GM19452 (cell line): ENCODE results near the gene PCDHGA1.
"Not testable (repeated sequence)": the region's sequence is repeated elsewhere in the genome, so short reads cannot be mapped to it uniquely, and the experiment has no call there.

Experiments
- ATAC-seq: cut with Tn5 transposase; IDR thresholded peaks from one replicate; pipeline ENCODE4 v1.9.1; 2021; ENCODE audit not compliant: unreplicated experiment

Gene PCDHGA1

DNA sequence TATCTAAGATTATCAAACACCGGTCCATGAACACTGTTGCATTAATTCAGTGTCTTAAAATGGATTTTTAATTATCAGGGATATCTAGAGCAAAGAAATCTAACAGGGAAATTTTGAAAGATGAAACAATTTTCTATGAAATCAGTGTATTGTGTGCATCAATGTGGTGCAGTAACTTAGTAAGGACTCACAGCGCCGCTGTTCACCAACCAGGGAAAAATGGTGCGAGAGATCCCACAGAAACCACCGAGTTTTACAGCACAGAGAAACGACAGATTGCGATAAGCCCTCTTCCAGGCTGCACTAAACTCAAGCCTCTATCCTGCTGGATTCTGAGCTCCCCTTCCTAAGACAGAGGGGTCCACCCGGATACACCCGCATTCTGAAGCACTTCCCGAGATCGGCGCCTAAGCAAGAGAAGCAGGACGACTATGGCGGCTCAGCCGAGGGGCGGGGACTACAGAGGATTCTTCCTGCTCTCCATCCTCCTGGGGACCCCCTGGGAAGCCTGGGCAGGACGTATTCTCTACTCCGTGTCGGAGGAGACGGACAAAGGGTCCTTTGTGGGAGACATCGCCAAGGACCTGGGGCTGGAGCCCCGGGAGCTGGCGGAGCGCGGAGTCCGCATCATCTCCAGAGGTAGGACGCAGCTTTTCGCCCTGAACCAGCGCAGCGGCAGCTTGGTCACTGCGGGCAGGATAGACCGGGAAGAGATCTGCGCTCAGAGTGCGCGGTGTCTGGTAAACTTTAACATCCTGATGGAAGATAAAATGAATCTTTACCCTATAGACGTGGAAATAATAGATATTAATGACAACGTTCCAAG is 52.4 kb downstream of the PCDHGA1 start, which contains the start of gene PCDHGA7:
Gene PCDHGA7 (plus strand): TSS at position 274 of the 826 bp plus-strand sequence. CDS start 158 bp downstream, at position 432.
- ATAC-seq = no peak

- ATAC-seq = no peak
Observed at GRCh38 chr5:141383345-141383744, 53.0 kb downstream of the PCDHGA1 start.

- ATAC-seq = no peak
Observed at GRCh38 chr5:141384471-141385267, 54.4 kb downstream of the PCDHGA1 start.

GRCh38 chr5:141387557-141388311 is 57.4 kb downstream of the PCDHGA1 start, which contains the start of gene PCDHGB4:
PCDHGB4 (plus strand) TSS chr5:141387698; CDS start chr5:141387885, 187 bp downstream.
- ATAC-seq = not testable (repeated sequence)

- ATAC-seq = no peak
Observed at GRCh38 chr5:141388661-141389060, 58.3 kb downstream of the PCDHGA1 start.

GRCh38 chr5:141389153-141390042 is 59.1 kb downstream of the PCDHGA1 start:
- ATAC-seq = no peak

GRCh38 chr5:141392429-141393198 is 62.3 kb downstream of the PCDHGA1 start, which contains the start of gene PCDHGA8:
PCDHGA8 (plus strand) TSS chr5:141392633; CDS start chr5:141392814, 181 bp downstream.
- no peak for ATAC-seq

DNA sequence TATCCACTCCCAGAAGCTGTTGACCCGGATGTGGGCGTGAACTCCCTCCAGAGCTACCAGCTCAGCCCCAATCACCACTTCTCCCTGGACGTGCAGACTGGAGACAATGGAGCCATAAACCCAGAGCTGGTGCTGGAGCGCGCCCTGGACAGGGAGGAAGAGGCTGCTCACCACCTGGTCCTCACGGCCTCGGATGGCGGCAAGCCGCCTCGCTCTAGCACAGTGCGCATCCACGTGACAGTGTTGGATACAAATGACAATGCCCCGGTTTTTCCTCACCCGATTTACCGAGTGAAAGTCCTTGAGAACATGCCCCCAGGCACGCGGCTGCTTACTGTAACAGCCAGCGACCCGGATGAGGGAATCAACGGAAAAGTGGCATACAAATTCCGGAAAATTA is 63.0 kb downstream of the PCDHGA1 start:
- no peak for ATAC-seq

DNA sequence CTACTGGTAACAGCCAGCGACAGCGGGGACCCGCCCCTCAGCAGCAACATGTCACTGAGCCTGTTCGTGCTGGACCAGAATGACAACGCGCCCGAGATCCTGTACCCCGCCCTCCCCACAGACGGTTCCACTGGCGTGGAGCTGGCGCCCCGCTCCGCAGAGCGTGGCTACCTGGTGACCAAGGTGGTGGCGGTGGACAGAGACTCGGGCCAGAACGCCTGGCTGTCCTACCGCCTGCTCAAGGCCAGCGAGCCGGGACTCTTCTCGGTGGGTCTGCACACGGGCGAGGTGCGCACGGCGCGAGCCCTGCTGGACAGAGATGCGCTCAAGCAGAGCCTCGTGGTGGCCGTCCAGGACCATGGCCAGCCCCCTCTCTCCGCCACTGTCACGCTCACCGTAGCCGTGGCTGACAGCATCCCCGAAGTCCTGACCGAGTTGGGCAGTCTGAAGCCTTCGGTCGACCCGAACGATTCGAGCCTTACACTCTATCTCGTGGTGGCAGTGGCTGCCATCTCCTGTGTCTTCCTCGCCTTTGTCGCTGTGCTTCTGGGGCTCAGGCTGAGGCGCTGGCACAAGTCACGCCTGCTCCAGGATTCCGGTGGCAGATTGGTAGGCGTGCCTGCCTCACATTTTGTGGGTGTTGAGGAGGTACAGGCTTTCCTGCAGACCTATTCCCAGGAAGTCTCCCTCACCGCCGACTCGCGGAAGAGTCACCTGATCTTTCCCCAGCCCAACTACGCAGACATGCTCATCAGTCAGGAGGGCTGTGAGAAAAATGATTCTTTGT is 64.3 kb downstream of the PCDHGA1 start:
- not testable (repeated sequence) for ATAC-seq

- ATAC-seq = peak; percentile 83
Observed at GRCh38 chr5:141397756-141398551, 67.6 kb downstream of the PCDHGA1 start, which contains the start of gene PCDHGB5. PCDHGB5 (plus strand) TSS chr5:141397947; CDS start chr5:141398128, 181 bp downstream.

DNA sequence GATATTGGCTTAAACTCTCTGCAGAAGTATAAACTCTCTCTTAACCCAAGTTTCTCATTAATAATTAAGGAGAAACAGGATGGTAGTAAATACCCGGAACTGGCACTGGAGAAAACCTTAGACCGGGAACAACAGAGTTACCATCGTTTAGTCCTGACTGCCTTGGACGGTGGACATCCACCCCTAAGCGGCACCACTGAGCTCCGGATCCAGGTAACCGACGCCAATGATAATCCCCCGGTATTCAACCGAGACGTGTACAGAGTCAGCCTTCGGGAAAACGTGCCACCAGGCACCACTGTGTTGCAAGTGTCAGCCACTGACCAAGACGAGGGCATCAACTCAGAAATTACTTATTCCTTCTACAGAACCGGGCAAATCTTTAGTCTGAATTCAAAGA is 68.3 kb downstream of the PCDHGA1 start:
- no peak for ATAC-seq

DNA sequence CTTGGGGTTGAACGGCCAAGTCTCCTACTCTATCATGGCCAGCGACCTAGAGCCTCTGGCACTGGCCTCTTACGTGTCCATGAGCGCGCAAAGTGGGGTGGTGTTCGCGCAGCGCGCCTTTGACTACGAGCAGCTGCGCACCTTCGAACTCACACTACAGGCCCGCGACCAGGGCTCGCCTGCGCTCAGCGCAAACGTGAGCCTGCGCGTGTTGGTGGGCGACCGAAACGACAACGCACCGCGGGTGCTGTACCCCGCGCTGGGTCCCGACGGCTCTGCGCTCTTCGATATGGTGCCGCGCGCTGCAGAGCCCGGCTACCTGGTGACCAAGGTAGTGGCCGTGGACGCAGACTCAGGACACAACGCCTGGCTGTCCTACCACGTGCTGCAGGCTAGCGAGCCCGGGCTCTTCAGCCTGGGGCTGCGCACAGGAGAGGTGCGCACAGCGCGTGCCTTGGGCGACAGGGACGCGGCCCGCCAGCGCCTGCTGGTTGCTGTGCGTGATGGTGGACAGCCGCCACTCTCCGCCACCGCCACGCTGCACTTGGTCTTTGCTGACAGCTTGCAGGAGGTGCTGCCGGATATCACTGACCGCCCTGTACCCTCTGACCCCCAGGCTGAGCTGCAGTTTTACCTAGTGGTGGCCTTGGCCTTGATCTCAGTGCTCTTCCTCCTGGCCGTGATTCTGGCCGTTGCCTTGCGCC is 69.4 kb downstream of the PCDHGA1 start:
- ATAC-seq = no peak

DNA sequence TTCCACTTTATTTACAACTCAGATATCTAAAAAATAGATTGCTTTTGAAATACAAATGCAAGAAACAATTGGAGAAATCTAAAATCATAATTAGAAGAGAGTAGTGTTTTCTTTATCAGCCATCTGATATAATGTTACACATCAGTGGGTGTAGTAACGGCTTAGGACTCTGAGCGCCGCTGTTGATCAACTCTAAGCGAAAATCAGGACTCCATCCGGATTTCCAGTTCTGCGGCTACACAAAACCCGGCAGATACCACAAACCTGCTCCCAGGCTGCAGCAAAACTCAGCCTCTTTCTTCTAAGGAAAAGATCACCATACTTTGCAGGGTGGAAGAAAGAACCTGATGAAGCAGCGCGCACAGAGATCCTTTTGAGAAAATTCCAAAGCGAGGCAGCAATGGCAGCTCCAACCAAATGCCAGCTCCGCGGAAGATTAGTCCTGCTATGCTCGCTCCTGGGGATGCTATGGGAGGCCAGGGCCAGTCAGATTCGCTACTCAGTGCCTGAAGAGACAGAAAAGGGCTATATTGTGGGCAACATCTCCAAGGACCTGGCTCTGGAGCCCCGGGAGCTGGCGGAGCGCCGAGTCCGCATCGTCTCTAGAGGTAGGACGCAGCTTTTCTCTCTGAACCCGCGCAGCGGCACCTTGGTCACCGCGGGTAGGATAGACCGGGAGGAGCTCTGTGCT is 72.4 kb downstream of the PCDHGA1 start, which contains the start of gene PCDHGA9:
Gene PCDHGA9 (plus strand): TSS at position 226 of the 691 bp plus-strand sequence. CDS start 175 bp downstream, at position 401.
- no peak for ATAC-seq

- ATAC-seq = no peak
Observed at GRCh38 chr5:141403387-141403786, 73.1 kb downstream of the PCDHGA1 start.

GRCh38 chr5:141407790-141408505 is 77.6 kb downstream of the PCDHGA1 start, which contains the start of gene PCDHGB6:
PCDHGB6 (plus strand) TSS chr5:141408021; CDS start chr5:141408203, 182 bp downstream.
- ATAC-seq = peak; percentile 86
